Spleen (tissue), 7 donors: ENCODE results near the gene DET1.

Experiments
- CTCF ChIP-seq, 11 experiments: fragments of 200-600 bp in 7 of 11; fragments of 450-650 bp in 4 of 11; sonication (generic) in 4 of 11; IDR thresholded peaks in 8 of 11; conservative IDR thresholded peaks in 3 of 11; 1 replicate in 7 of 11; 2 replicates in 4 of 11; pipeline versions ENCODE4 v1.4.0 to v1.8.0; 2016 to 2021; ENCODE audit warnings: antibody characterized with exemption in 11 of 11, inconsistent platforms in 4 of 11, mild to moderate bottlenecking in 1 of 11
- POLR2A ChIP-seq, 3 donors: fragments of 450-650 bp; IDR thresholded peaks; one replicate each; pipeline ENCODE4 v1.5.1; 2017; ENCODE audit warnings: antibody characterized with exemption in 3 of 3, mild to moderate bottlenecking in 1 of 3
- POLR2AphosphoS5 ChIP-seq, 3 donors: sonication (generic); formaldehyde crosslinking; IDR thresholded peaks; one replicate each; pipeline ENCODE4 v1.5.1; 2017; ENCODE audit warnings: antibody characterized with exemption in 3 of 3
- donor health status: DM: no; HTN: no; CAD: no; lungs with moderate emphysema.
- donor health status: DM: no; HTN: no; CAD: no.
- donor health status: DM: no; HTN: no; CAD: no.

GRCh38 chr15:88591384-88591783 is 44.9 kb upstream of the DET1 start:
- TF ChIP-seq POLR2A (IDR thresholded peaks at IDR 0.05): no peak
- TF ChIP-seq CTCF (IDR thresholded peaks at IDR 0.05 in 8 of 11, conservative IDR thresholded peaks at IDR 0.05 in 3 of 11): no peak
- no peak for TF ChIP-seq POLR2AphosphoS5 (IDR thresholded peaks at IDR 0.05)
